ENCODE measurements around the gene PRRT1.
"Not testable (repeated sequence)": the region's sequence is repeated elsewhere in the genome, so short reads cannot be mapped to it uniquely, and the experiment has no call there.

Gene PRRT1

GRCh38 chr6:32187725-32188380 is 36.1 kb upstream of the PRRT1 start:
- not testable (repeated sequence) for DNase-seq

GRCh38 chr6:32187009-32187709 is 35.4 kb upstream of the PRRT1 start:
- DNase-seq: no peak

- DNase-seq: not testable (repeated sequence)
Measured at GRCh38 chr6:32186151-32186840, 34.6 kb upstream of the PRRT1 start.

GRCh38 chr6:32185681-32186131 is 34.0 kb upstream of the PRRT1 start:
- peak in 1 of 2 donors; percentile 36 for DNase-seq

- no peak for DNase-seq
Measured at GRCh38 chr6:32184084-32184640, 32.4 kb upstream of the PRRT1 start, which contains the start of gene AGER. TSS of gene AGER (minus strand) at chr6:32184253. CDS start at chr6:32184222, 31 bp downstream.

- no peak for DNase-seq
Measured at GRCh38 chr6:32183483-32184083, 31.8 kb upstream of the PRRT1 start.

GRCh38 chr6:32183030-32183429 is 31.3 kb upstream of the PRRT1 start:
- DNase-seq: no peak

GRCh38 chr6:32182555-32182981 is 30.8 kb upstream of the PRRT1 start:
- no peak for DNase-seq

GRCh38 chr6:32181915-32182529 is 30.3 kb upstream of the PRRT1 start:
- DNase-seq: no peak

- no peak for DNase-seq
Measured at GRCh38 chr6:32181148-32181702, 29.5 kb upstream of the PRRT1 start.

- DNase-seq: no peak
Measured at GRCh38 chr6:32179766-32180405, 28.1 kb upstream of the PRRT1 start.

GRCh38 chr6:32178547-32179440 is 27.1 kb upstream of the PRRT1 start:
- DNase-seq: no peak

GRCh38 chr6:32177788-32178546 is 26.2 kb upstream of the PRRT1 start, which contains the start of gene RNF5:
TSS of gene RNF5 (plus strand) at chr6:32178405. CDS start at chr6:32178512, 107 bp downstream.
- DNase-seq: peak; percentile 79 to 86

GRCh38 chr6:32177183-32177787 is 25.5 kb upstream of the PRRT1 start:
- no peak for DNase-seq

- no peak for DNase-seq
Measured at GRCh38 chr6:32176476-32177182, 24.9 kb upstream of the PRRT1 start.

- DNase-seq: peak; percentile 96 to 98
Measured at GRCh38 chr6:32175711-32176475, 24.2 kb upstream of the PRRT1 start, which contains the start of gene AGPAT1. TSS of gene AGPAT1 (minus strand) at chr6:32176084. CDS start at chr6:32171496, 4,588 bp downstream.

- no peak for DNase-seq
Measured at GRCh38 chr6:32175322-32175710, 23.6 kb upstream of the PRRT1 start.

GRCh38 chr6:32174416-32174815 is 22.7 kb upstream of the PRRT1 start:
- no peak for DNase-seq

All from stimulated activated CD4-positive, alpha-beta T cell treated with anti-CD3 and anti-CD28 coated beads, Interleukin-2, amount 100 ng/mL, for 48 hours (primary cell).